Breast epithelium (tissue), 3 donors: ENCODE measurements around the gene G0S2.

Source experiments
- POLR2A ChIP-seq: fragments of 450-650 bp; IDR thresholded peaks from one replicate; pipeline ENCODE4 v1.6.1; 2016; ENCODE audit warnings: antibody characterized with exemption, mild to moderate bottlenecking, moderate library complexity
- TF ChIP-seq, protein P1 (sequence below), 3 donors: fragments of 450-650 bp; IDR thresholded peaks; one replicate each; pipeline ENCODE4 v1.5.1; 2016 to 2017; ENCODE audit warnings: antibody characterized with exemption in 3 of 3, mild to moderate bottlenecking in 3 of 3, moderate library complexity in 3 of 3

DNA sequence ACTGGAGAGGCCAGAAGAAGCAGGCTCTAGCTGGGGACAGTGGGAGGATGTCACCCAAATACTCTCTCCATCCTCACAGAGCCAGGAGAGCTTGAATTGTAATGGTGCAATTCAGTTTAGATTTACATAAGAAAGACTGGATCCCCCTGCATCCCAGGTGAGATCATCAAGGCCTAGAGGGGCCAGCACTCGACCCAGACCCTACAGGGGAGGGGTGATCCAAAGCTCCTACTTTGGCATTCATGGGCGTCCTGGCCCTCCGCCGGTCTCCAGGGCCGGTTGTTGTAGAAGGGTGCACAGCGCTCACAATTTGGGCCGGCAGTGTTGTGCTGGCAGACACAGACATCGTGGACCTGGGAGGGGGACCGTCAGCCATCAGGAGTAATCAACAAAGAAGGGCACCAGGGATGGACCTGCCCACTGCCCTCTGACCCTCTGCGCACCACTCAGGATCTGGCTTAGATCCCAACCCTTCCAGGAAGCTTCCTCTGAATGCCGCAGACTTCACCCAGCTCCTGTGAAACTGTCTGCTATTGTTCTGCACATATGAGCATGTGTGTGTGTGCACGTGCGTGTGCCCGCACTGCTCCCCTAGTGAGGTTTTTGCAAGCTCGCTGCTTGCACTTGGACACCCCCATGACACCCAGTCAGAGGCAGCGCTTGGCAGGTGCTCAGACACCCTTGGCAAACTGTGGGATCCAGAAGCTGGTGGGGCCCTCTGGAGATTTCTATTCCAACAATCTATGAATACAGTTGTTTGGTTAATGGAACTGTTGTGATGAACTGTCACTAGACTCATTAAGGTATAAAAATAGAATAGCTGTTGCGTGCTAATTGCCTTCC lies 44.6 kb upstream of the G0S2 start:
- no peak for TF ChIP-seq POLR2A
- TF ChIP-seq, protein P1, sequence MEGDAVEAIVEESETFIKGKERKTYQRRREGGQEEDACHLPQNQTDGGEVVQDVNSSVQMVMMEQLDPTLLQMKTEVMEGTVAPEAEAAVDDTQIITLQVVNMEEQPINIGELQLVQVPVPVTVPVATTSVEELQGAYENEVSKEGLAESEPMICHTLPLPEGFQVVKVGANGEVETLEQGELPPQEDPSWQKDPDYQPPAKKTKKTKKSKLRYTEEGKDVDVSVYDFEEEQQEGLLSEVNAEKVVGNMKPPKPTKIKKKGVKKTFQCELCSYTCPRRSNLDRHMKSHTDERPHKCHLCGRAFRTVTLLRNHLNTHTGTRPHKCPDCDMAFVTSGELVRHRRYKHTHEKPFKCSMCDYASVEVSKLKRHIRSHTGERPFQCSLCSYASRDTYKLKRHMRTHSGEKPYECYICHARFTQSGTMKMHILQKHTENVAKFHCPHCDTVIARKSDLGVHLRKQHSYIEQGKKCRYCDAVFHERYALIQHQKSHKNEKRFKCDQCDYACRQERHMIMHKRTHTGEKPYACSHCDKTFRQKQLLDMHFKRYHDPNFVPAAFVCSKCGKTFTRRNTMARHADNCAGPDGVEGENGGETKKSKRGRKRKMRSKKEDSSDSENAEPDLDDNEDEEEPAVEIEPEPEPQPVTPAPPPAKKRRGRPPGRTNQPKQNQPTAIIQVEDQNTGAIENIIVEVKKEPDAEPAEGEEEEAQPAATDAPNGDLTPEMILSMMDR (IDR thresholded peaks at IDR 0.05) = no peak
